Smooth muscle cell (in vitro differentiated cells): ENCODE data around the gene RSF1. TPM values are rescaled to one million over a fixed set of nuclear protein-coding genes. Genes with fewer than 3 reads are reported as not detected.

Source experiments
- DNase-seq: peaks from one replicate; lab custom pipeline; 2025; ENCODE audit not compliant: unreplicated experiment; lab: John Stamatoyannopoulos, UW
- H2AFZ ChIP-seq: fragments of 200-600 bp; sonication (generic); 2 replicates; pipeline ENCODE4 v1.6.0; 2016; ENCODE audit warnings: antibody characterized with exemption, low read depth, mild to moderate bottlenecking
- H3F3A ChIP-seq: fragments of 200-600 bp; sonication (generic); 2 replicates; pipeline ENCODE4 v1.6.0; 2017; ENCODE audit warnings: antibody characterized with exemption, low read depth
- H3K27ac ChIP-seq: fragments of 200-600 bp; sonication (generic); 2 replicates; pipeline ENCODE4 v1.5.1; 2016; ENCODE audit warnings: low read depth, mild to moderate bottlenecking
- H3K27me3 ChIP-seq: fragments of 200-600 bp; sonication (generic); 2 replicates; pipeline ENCODE4 v1.6.1; 2016; ENCODE audit warnings: low read depth, mild to moderate bottlenecking
- H3K36me3 ChIP-seq: fragments of 200-600 bp; sonication (generic); 2 replicates; pipeline ENCODE4 v1.5.1; 2016; ENCODE audit warnings: low read depth
- H3K4me1 ChIP-seq: fragments of 200-600 bp; sonication (generic); 2 replicates; pipeline ENCODE4 v1.5.1; 2016; ENCODE audit warnings: low read depth
- H3K4me2 ChIP-seq: fragments of 200-600 bp; sonication (generic); 2 replicates; pipeline ENCODE4 v1.6.0; 2016; ENCODE audit warnings: mild to moderate bottlenecking
- H3K4me3 ChIP-seq: fragments of 200-600 bp; sonication (generic); 2 replicates; pipeline ENCODE4 v1.5.1; 2016; ENCODE audit warnings: mild to moderate bottlenecking
- H3K79me2 ChIP-seq: fragments of 200-600 bp; sonication (generic); 2 replicates; pipeline ENCODE4 v1.6.0; 2016; ENCODE audit warnings: low read depth, mild to moderate bottlenecking
- H3K9ac ChIP-seq: fragments of 200-600 bp; sonication (generic); 2 replicates; pipeline ENCODE4 v1.6.0; 2016; ENCODE audit warnings: low read depth
- H3K9me3 ChIP-seq: fragments of 200-600 bp; sonication (generic); replicated peaks from 2 replicates; pipeline ENCODE4 v1.5.1; 2016; ENCODE audit warnings: low read depth
- H4K20me1 ChIP-seq: fragments of 200-600 bp; sonication (generic); 2 replicates; pipeline ENCODE4 v1.6.0; 2016; ENCODE audit warnings: low read depth
- WGBS: methylation state at CpG from one replicate; pipeline ENCODE4 v1.1.7; 2016; ENCODE audit warnings: low lambda C conversion rate; 5-methylcytosine and 5-hydroxymethylcytosine counted together
- polyA plus RNA-seq: library from polyadenylated mRNA; unstranded; fragments of >200 nt; fragmentation: Nextera tagmentation; extraction: Ambion mirVana; gene quantifications from 2 replicates; pipeline ENCODE4 v1.2.1, GENCODE V29; 2016
- total RNA-seq: library from RNA; depleted of rRNA; stranded (reverse); fragments of >200 nt; gene quantifications from 2 replicates; pipeline ENCODE4 v1.2.3, GENCODE V29; 2014
- TF ChIP-seq, protein P1 (sequence below): fragments of 200-600 bp; sonication (generic); IDR thresholded peaks from 2 replicates; pipeline ENCODE4 v1.5.1; 2017; ENCODE audit warnings: borderline replicate concordance, mild to moderate bottlenecking, antibody characterized with exemption; ENCODE audit not compliant: insufficient read depth, poor library complexity, severe bottlenecking

The RSF1 gene
- total and polyA plus RNA-seq, 2 experiments from 2014 or later: 39.6 to 62.6 TPM

DNA sequence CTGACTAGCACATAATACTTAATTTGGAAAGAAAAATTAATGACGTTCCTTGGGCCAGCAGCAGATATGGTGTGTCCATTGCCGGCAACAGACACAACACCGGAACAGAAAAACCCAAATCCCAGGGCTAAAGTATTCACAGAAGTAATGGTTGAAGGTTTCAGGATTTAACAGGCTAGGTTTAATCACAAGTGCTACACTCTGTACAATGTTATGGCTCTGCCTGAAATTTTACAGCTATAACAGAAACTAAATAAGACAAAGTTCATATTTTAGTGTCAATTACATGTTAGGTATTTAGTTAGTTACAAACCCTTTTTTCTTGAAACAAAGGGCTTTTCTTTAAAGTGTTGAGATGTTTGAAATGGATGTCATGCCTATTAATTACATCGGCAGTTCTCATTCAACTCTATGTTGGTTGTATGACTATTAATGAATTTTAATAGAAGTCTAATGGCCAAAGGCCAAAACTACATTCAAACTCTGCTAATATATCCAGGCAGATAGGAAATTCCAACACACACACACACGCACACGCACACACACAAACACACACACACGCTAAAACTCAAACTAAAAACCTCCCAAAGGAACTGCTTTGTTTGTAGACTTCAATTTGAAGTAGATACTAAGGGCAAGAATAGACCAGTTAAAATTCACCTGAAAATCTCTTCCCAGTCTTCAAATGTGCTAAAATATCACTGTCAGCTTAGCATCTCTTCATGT is 155.1 kb downstream of the RSF1 start:
- no peaks in the 10 kb centered on the region for H3K9me3 ChIP-seq
- H3F3A ChIP-seq: no peaks in the 10 kb centered on the region
- H3K9ac ChIP-seq: no peak overlapping the region
- no peaks in the 10 kb centered on the region for H4K20me1 ChIP-seq
- no peaks in the 10 kb centered on the region for H3K79me2 ChIP-seq
- no peak overlapping the region for H3K27ac ChIP-seq
- no peaks in the 10 kb centered on the region for H3K4me1 ChIP-seq
- no peak overlapping the region for H2AFZ ChIP-seq
- H3K36me3 ChIP-seq: peaks cover under 1% of the 10 kb centered on the region
- no peak overlapping the region for H3K4me2 ChIP-seq
- no peaks in the 10 kb centered on the region for H3K27me3 ChIP-seq
- TF ChIP-seq, protein P1, sequence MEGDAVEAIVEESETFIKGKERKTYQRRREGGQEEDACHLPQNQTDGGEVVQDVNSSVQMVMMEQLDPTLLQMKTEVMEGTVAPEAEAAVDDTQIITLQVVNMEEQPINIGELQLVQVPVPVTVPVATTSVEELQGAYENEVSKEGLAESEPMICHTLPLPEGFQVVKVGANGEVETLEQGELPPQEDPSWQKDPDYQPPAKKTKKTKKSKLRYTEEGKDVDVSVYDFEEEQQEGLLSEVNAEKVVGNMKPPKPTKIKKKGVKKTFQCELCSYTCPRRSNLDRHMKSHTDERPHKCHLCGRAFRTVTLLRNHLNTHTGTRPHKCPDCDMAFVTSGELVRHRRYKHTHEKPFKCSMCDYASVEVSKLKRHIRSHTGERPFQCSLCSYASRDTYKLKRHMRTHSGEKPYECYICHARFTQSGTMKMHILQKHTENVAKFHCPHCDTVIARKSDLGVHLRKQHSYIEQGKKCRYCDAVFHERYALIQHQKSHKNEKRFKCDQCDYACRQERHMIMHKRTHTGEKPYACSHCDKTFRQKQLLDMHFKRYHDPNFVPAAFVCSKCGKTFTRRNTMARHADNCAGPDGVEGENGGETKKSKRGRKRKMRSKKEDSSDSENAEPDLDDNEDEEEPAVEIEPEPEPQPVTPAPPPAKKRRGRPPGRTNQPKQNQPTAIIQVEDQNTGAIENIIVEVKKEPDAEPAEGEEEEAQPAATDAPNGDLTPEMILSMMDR: no peak
- no peak overlapping the region for H3K4me3 ChIP-seq
- DNase-seq: no peak
- WGBS: 80% methylated on average over 7 of the region's 7 CpGs

DNA sequence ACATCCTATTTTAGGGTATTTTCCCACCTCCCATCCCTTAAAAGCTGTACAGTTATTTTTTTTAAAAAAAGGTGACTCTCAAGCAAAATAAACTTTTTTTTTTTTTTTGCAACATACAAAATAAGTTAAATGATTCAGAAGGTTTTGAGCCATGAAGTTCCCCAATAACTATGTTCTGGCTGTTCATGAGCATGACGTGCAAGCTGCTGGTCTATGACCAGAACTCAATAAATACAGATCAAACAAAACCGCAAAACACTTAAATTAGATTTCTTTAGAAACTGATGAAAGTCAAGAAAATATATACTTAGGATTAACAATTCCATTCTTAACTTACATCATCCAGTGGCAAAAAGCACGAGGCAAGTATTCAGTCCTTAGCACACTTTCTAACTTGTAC is 158.9 kb downstream of the RSF1 start:
- Histone ChIP-seq H3K4me3 (no peak overlapping the region), H3K36me3 (no peaks in the 10 kb centered on the region), H3K79me2 (no peaks in the 10 kb centered on the region), H3K9ac (no peak overlapping the region), H3F3A (no peaks in the 10 kb centered on the region), H3K4me2 (no peak overlapping the region), H3K4me1 (no peaks in the 10 kb centered on the region), H3K9me3 (no peaks in the 10 kb centered on the region), H2AFZ (no peak overlapping the region), H3K27me3 (no peaks in the 10 kb centered on the region), H4K20me1 (no peaks in the 10 kb centered on the region), H3K27ac (no peak overlapping the region)
- 90% methylated on average over 3 of the region's 3 CpGs for WGBS
- TF ChIP-seq, protein P1: no peak
- DNase-seq: no peak

DNA sequence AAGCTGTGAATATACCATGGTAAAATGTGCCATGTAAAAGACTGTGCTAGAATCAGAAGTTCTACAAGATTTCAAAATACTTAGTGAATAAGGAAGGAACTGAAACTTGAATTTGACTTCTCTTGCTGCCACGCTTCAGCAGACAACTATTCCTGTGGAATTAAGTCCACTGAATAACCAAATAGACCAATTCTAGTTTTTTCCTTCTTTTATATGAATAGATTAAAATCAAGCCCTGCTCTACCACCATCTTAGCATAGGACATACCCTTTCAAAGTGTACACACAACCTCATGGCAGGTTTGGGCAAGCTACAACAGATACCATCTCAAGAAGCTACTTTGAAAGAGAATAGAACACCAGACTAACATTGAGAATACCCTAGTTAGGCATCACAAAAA is 159.6 kb downstream of the RSF1 start:
- Histone ChIP-seq H3K4me3 (no peak overlapping the region), H2AFZ (no peak overlapping the region), H3K4me2 (no peak overlapping the region), H3K79me2 (no peaks in the 10 kb centered on the region), H3K4me1 (no peaks in the 10 kb centered on the region), H3K27ac (no peak overlapping the region), H3K9ac (no peak overlapping the region), H4K20me1 (no peaks in the 10 kb centered on the region), H3F3A (no peaks in the 10 kb centered on the region), H3K27me3 (no peaks in the 10 kb centered on the region), H3K9me3 (no peaks in the 10 kb centered on the region), H3K36me3 (no peaks in the 10 kb centered on the region)
- TF ChIP-seq, protein P1: no peak
- WGBS: 96% methylated on average over 1 of the region's 1 CpG
- DNase-seq: no peak
